ENCODE measurements around the gene PPP3R1. TPM values are rescaled to one million over a fixed set of nuclear protein-coding genes. Genes with fewer than 3 reads are reported as not detected.

The PPP3R1 gene
- total and polyA plus RNA-seq, 4 donors: 2.4 to 42.5 (median 18.3) TPM

DNA sequence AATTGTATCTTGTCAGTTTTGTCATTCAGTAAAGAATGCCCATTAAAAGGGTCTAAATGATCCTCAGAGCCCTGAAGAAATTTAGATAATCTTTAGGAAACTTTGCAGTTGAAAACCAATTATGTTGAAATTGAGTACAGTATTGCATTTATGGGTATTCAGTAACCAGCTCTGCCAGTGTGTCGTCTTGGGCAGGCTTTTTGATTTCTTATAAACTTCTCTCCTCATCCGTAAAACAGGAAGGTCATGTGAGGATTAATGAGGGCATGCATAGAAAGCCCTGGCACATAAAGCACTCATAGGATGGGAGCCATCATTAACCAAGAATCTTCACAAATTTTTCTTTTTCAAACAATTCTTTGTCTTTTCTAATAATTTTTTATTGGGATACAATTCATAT lies 79.8 kb downstream of the PPP3R1 start:
- TF ChIP-seq SP1 (IDR thresholded peaks at IDR 0.05): no peak
- H3K4me3 ChIP-seq (ENCODE audit: low read depth in 1 of 3, low read length in 3 of 3): no peak overlapping the region
- no peak overlapping the region for H3K27ac ChIP-seq (ENCODE audit: low read depth in 1 of 2, low read length in 2 of 2)
- no peaks in the 10 kb centered on the region for H3K4me1 ChIP-seq (ENCODE audit: control insufficient read depth in 4 of 4, insufficient read depth in 4 of 4, low read length in 3 of 4)
- H3K9me3 ChIP-seq (ENCODE audit: control insufficient read depth in 4 of 4, low read length in 3 of 4): no peaks in the 10 kb centered on the region
- peaks cover 0 to 25% (median 4%) of the 10 kb centered on the region in 4 donors for H3K36me3 ChIP-seq (ENCODE audit: control insufficient read depth in 4 of 4, insufficient read depth in 3 of 4, low read depth in 1 of 4, low read length in 3 of 4)
- no peak overlapping the region for H3K9ac ChIP-seq (ENCODE audit: low read depth in 1 of 2, low read length in 2 of 2)
- WGBS: 78% methylated on average over 2 of the region's 2 CpGs
- no peaks in the 10 kb centered on the region for H3K27me3 ChIP-seq (ENCODE audit: control insufficient read depth in 4 of 4, insufficient read depth in 4 of 4, low read length in 3 of 4)
- DNase-seq (ENCODE audit: low spot score): no peak

GRCh38 chr2:68171684-68172083 lies 80.6 kb downstream of the PPP3R1 start:
- DNase-seq (ENCODE audit: low spot score): no peak

DNA sequence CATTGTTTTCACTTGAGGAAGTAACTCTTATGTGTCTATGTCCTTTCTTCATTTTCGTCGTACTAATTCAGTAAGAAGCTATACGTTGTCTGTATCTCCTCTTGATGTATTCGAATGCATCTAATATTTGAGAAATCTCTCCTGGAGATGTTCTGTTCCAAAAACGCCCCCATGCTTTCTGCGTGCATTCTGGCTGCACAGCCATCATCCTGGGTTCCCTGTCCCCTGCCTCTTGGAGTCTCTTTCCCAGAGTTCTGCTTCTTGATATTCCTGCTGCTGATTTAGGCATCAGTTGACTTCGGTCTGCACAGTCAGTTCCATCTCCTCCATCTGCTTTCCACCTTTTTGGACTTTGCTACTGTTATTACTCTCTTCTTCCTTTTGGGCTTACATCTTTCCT lies 81.2 kb downstream of the PPP3R1 start:
- no peaks in the 10 kb centered on the region for H3K27me3 ChIP-seq (ENCODE audit: control insufficient read depth in 4 of 4, insufficient read depth in 4 of 4, low read length in 3 of 4)
- peaks cover 3 to 23% (median 5%) of the 10 kb centered on the region in 4 donors for H3K36me3 ChIP-seq (ENCODE audit: control insufficient read depth in 4 of 4, insufficient read depth in 3 of 4, low read depth in 1 of 4, low read length in 3 of 4)
- no peak for TF ChIP-seq HNF4G (IDR thresholded peaks at IDR 0.05)
- TF ChIP-seq CTCF (IDR thresholded peaks at IDR 0.05; ENCODE audit: low read depth, low read length, missing input control): no peak
- TF ChIP-seq RAD21 (IDR thresholded peaks at IDR 0.05): no peak
- TF ChIP-seq, protein P1, sequence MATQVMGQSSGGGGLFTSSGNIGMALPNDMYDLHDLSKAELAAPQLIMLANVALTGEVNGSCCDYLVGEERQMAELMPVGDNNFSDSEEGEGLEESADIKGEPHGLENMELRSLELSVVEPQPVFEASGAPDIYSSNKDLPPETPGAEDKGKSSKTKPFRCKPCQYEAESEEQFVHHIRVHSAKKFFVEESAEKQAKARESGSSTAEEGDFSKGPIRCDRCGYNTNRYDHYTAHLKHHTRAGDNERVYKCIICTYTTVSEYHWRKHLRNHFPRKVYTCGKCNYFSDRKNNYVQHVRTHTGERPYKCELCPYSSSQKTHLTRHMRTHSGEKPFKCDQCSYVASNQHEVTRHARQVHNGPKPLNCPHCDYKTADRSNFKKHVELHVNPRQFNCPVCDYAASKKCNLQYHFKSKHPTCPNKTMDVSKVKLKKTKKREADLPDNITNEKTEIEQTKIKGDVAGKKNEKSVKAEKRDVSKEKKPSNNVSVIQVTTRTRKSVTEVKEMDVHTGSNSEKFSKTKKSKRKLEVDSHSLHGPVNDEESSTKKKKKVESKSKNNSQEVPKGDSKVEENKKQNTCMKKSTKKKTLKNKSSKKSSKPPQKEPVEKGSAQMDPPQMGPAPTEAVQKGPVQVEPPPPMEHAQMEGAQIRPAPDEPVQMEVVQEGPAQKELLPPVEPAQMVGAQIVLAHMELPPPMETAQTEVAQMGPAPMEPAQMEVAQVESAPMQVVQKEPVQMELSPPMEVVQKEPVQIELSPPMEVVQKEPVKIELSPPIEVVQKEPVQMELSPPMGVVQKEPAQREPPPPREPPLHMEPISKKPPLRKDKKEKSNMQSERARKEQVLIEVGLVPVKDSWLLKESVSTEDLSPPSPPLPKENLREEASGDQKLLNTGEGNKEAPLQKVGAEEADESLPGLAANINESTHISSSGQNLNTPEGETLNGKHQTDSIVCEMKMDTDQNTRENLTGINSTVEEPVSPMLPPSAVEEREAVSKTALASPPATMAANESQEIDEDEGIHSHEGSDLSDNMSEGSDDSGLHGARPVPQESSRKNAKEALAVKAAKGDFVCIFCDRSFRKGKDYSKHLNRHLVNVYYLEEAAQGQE (IDR thresholded peaks at IDR 0.05): no peak
- TF ChIP-seq, protein P2, sequence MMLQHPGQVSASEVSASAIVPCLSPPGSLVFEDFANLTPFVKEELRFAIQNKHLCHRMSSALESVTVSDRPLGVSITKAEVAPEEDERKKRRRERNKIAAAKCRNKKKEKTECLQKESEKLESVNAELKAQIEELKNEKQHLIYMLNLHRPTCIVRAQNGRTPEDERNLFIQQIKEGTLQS (IDR thresholded peaks at IDR 0.05): no peak
- no peak for TF ChIP-seq NR2F2 (IDR thresholded peaks at IDR 0.05)
- no peak for TF ChIP-seq TAF1 (conservative IDR thresholded peaks at IDR 0.05)
- no peak for TF ChIP-seq ZBTB33 (IDR thresholded peaks at IDR 0.05)
- no peak for TF ChIP-seq EGR1 (IDR thresholded peaks at IDR 0.05; ENCODE audit: low read depth in 2 of 2)
- TF ChIP-seq YY1 (IDR thresholded peaks at IDR 0.05): no peak
- TF ChIP-seq HNF4A (conservative IDR thresholded peaks at IDR 0.05): no peak
- H3K4me3 ChIP-seq (ENCODE audit: low read depth in 1 of 3, low read length in 3 of 3): no peak overlapping the region
- H3K9ac ChIP-seq (ENCODE audit: low read depth in 1 of 2, low read length in 2 of 2): no peak overlapping the region
- H3K4me1 ChIP-seq (ENCODE audit: control insufficient read depth in 4 of 4, insufficient read depth in 4 of 4, low read length in 3 of 4): no peaks in the 10 kb centered on the region
- no peak overlapping the region for H3K27ac ChIP-seq (ENCODE audit: low read depth in 1 of 2, low read length in 2 of 2)
- no peak for DNase-seq (ENCODE audit: low spot score)
- no peaks in the 10 kb centered on the region for H3K9me3 ChIP-seq (ENCODE audit: control insufficient read depth in 4 of 4, low read length in 3 of 4)
- 96% methylated on average over 7 of the region's 7 CpGs for WGBS

More at GRCh38 chr2:68171684-68172083, 80.6 kb downstream of the PPP3R1 start:
- H3K4me3 ChIP-seq (ENCODE audit: low read depth in 1 of 3, low read length in 3 of 3): no peak overlapping the region
- H3K27me3 ChIP-seq (ENCODE audit: control insufficient read depth in 4 of 4, insufficient read depth in 4 of 4, low read length in 3 of 4): no peaks in the 10 kb centered on the region
- H3K9ac ChIP-seq (ENCODE audit: low read depth in 1 of 2, low read length in 2 of 2): no peak overlapping the region
- H3K27ac ChIP-seq (ENCODE audit: low read depth in 1 of 2, low read length in 2 of 2): no peak overlapping the region
- no peaks in the 10 kb centered on the region for H3K9me3 ChIP-seq (ENCODE audit: control insufficient read depth in 4 of 4, low read length in 3 of 4)
- no peak for TF ChIP-seq NR2F2 (IDR thresholded peaks at IDR 0.05)
- TF ChIP-seq RXRA (IDR thresholded peaks at IDR 0.05): no peak
- no peak for TF ChIP-seq JUND (IDR thresholded peaks at IDR 0.05)
- no peak for TF ChIP-seq FOXA2 (IDR thresholded peaks at IDR 0.05)
- TF ChIP-seq TAF1 (conservative IDR thresholded peaks at IDR 0.05): no peak
- no peak for TF ChIP-seq FOXA1 (IDR thresholded peaks at IDR 0.05)
- no peak for TF ChIP-seq YY1 (IDR thresholded peaks at IDR 0.05)
- TF ChIP-seq, protein P2 (IDR thresholded peaks at IDR 0.05): no peak
- TF ChIP-seq RAD21 (IDR thresholded peaks at IDR 0.05): no peak
- TF ChIP-seq SP1 (IDR thresholded peaks at IDR 0.05): no peak
- no peak for TF ChIP-seq CTCF (IDR thresholded peaks at IDR 0.05; ENCODE audit: low read depth, low read length, missing input control)
- no peaks in the 10 kb centered on the region for H3K4me1 ChIP-seq (ENCODE audit: control insufficient read depth in 4 of 4, insufficient read depth in 4 of 4, low read length in 3 of 4)
- peaks cover 3 to 22% (median 4%) of the 10 kb centered on the region in 4 donors for H3K36me3 ChIP-seq (ENCODE audit: control insufficient read depth in 4 of 4, insufficient read depth in 3 of 4, low read depth in 1 of 4, low read length in 3 of 4)
- WGBS: 86% methylated on average over 4 of the region's 4 CpGs
